GM04503 (cell line): ENCODE measurements around the gene CDK5RAP1.
"Not testable (repeated sequence)": the region's sequence is repeated elsewhere in the genome, so short reads cannot be mapped to it uniquely, and the experiment has no call there.

Experiments used
- DNase-seq: peaks from one replicate; pipeline ENCODE4 v3.0.0-alpha.2; 2012; ENCODE audit warnings: low read depth

The CDK5RAP1 gene

GRCh38 chr20:33401184-33401920 lies at the start of gene CDK5RAP1:
TSS of gene CDK5RAP1 (minus strand) at chr20:33401519. CDS start at chr20:33397064, 4,455 bp downstream.
- DNase-seq = no peak

GRCh38 chr20:33450867-33451266 lies 49.5 kb upstream of the CDK5RAP1 start:
- peak; percentile 17 for DNase-seq

- DNase-seq = no peak
These were observed 44.7 kb upstream of the CDK5RAP1 start for GRCh38 chr20:33445881-33446625.

GRCh38 chr20:33444797-33445560 lies 43.7 kb upstream of the CDK5RAP1 start:
- no peak for DNase-seq

GRCh38 chr20:33443512-33444239 lies 42.4 kb upstream of the CDK5RAP1 start, which contains the start of gene SNTA1:
TSS of gene SNTA1 (minus strand) at chr20:33443763. CDS start at chr20:33443620, 143 bp downstream.
- peak; percentile 8 for DNase-seq

GRCh38 chr20:33443006-33443511 lies 41.7 kb upstream of the CDK5RAP1 start:
- DNase-seq = no peak

GRCh38 chr20:33442136-33443005 lies 41.1 kb upstream of the CDK5RAP1 start:
- DNase-seq = no peak

- DNase-seq = no peak
These were observed 40.0 kb upstream of the CDK5RAP1 start for GRCh38 chr20:33441142-33441955.

GRCh38 chr20:33440562-33440961 lies 39.2 kb upstream of the CDK5RAP1 start:
- DNase-seq = not testable (repeated sequence)

- no peak for DNase-seq
These were observed 37.2 kb upstream of the CDK5RAP1 start for GRCh38 chr20:33438481-33438880.

GRCh38 chr20:33437141-33437911 lies 36.0 kb upstream of the CDK5RAP1 start:
- DNase-seq = peak; percentile 8

GRCh38 chr20:33434434-33434833 lies 33.1 kb upstream of the CDK5RAP1 start:
- no peak for DNase-seq

GRCh38 chr20:33433465-33434234 lies 32.3 kb upstream of the CDK5RAP1 start:
- no peak for DNase-seq

GRCh38 chr20:33431797-33432381 lies 30.6 kb upstream of the CDK5RAP1 start:
- no peak for DNase-seq

GRCh38 chr20:33423875-33424274 lies 22.6 kb upstream of the CDK5RAP1 start:
- DNase-seq = not testable (repeated sequence)

GRCh38 chr20:33423141-33423834 lies 22.0 kb upstream of the CDK5RAP1 start:
- DNase-seq = peak; percentile 79
